H1 (cell line): ENCODE measurements around the gene TUBGCP4.

Experiments used
- CREB1 ChIP-seq: IDR thresholded peaks from 2 replicates; pipeline ENCODE4 v1.6.1; 2012; ENCODE audit warnings: inconsistent platforms
- CTCF ChIP-seq, 3 experiments: IDR thresholded peaks; 1 replicate in 2 of 3; 2 replicates in 1 of 3; pipeline versions ENCODE4 v1.5.1 to v1.6.1; 2011; ENCODE audit warnings: low read length in 3 of 3, mild to moderate bottlenecking in 3 of 3, inconsistent platforms in 2 of 3, low read depth in 1 of 3, moderate library complexity in 1 of 3; ENCODE audit not compliant: insufficient read depth in 1 of 3; ENCODE audit errors: control extremely low read depth in 1 of 3
- POLR2A ChIP-seq, 2 experiments: IDR thresholded peaks; 1 replicate in 1 of 2; 2 replicates in 1 of 2; pipeline ENCODE4 v1.6.1; 2011; ENCODE audit warnings: low read depth in 2 of 2, low read length in 2 of 2, mild to moderate bottlenecking in 2 of 2; ENCODE audit errors: control extremely low read depth in 1 of 2
- POLR2AphosphoS5 ChIP-seq: IDR thresholded peaks from 2 replicates; pipeline ENCODE4 v1.6.1; 2011; ENCODE audit warnings: low read depth, low read length
- SIRT6 ChIP-seq: IDR thresholded peaks from one replicate; pipeline ENCODE4 v1.7.1; 2012; ENCODE audit warnings: low read length, inconsistent platforms
- TAF1 ChIP-seq: IDR thresholded peaks from 2 replicates; pipeline ENCODE4 v1.6.1; 2011; ENCODE audit warnings: mild to moderate bottlenecking, low read depth, low read length

- TF ChIP-seq POLR2A (IDR thresholded peaks at IDR 0.05; ENCODE audit: control extremely low read depth in 1 of 2, low read depth in 2 of 2, low read length in 2 of 2), result no peak
- no peak for TF ChIP-seq TAF1
- no peak for TF ChIP-seq CTCF (IDR thresholded peaks at IDR 0.05; ENCODE audit: control extremely low read depth in 1 of 3, insufficient read depth in 1 of 3, low read depth in 1 of 3, low read length in 3 of 3)
- no peak for TF ChIP-seq CREB1
- TF ChIP-seq SIRT6, result no peak
- TF ChIP-seq POLR2AphosphoS5, result no peak
These were observed 9.5 kb upstream of the TUBGCP4 start for GRCh38 chr15:43361313-43361903.
